ENCODE measurements around the gene SLC22A7.

Gene SLC22A7

DNA sequence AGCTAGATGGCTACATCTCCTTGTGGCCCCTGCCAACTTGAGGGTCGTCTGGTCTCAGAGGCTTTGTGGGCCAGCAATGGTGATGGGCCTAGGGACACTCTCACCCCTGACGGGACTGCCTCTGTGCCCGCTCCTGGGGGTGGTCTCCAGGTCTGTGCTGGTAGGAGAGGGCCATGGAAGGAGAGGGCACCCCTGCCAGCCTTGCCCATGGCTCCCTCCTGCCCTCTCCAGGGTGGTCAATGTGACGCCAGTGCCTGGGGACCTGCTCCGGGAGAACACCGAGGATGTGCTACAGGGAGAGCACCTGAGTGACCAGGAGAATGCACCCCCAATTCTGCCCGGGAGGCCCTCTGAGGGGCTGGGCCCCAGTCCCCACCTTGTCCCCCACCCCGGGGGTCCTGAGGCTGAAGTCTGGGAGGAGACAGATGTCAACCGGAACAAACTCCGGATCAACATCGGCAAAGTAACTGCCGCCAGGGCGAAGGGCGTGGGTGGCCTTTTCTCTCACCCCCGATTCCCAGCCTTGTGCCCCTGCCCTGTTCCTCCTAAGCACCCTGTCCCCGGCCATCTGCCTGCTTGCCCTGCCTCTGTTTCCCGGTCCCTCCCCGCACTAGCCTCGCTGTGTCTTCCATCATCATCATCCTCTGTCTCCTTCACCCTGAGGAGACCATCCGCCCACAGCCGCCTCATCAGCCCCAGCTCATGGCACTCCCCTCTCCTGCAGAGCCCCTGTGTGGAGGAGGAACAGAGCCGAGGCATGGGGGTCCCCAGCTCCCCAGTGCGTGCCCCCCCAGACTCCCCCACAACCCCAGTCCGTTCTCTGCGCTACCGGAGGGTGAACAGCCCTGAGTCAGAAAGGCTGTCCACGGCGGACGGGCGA lies 39.0 kb upstream of the SLC22A7 start:
- ChIA-PET CTCF (interaction anchor here (9.4 kb wide), 1 partner anchor 78 kb away, joined by 156 read pairs; no protein-coding TSS in a partner anchor), POLR2A (interaction anchor here (0.6 kb wide), 1 partner anchor 163 kb away, joined by 3 read pairs; no protein-coding TSS in a partner anchor)
- TF ChIP-seq, protein P1, sequence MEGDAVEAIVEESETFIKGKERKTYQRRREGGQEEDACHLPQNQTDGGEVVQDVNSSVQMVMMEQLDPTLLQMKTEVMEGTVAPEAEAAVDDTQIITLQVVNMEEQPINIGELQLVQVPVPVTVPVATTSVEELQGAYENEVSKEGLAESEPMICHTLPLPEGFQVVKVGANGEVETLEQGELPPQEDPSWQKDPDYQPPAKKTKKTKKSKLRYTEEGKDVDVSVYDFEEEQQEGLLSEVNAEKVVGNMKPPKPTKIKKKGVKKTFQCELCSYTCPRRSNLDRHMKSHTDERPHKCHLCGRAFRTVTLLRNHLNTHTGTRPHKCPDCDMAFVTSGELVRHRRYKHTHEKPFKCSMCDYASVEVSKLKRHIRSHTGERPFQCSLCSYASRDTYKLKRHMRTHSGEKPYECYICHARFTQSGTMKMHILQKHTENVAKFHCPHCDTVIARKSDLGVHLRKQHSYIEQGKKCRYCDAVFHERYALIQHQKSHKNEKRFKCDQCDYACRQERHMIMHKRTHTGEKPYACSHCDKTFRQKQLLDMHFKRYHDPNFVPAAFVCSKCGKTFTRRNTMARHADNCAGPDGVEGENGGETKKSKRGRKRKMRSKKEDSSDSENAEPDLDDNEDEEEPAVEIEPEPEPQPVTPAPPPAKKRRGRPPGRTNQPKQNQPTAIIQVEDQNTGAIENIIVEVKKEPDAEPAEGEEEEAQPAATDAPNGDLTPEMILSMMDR (IDR thresholded peaks at IDR 0.05; ENCODE audit: insufficient read depth, low read length, missing control alignments): no peak
- H3K4me3 ChIP-seq (ENCODE audit: low read depth, low read length): no peak overlapping the region
- DNase-seq (ENCODE audit: low read depth, low spot score): no peak

DNA sequence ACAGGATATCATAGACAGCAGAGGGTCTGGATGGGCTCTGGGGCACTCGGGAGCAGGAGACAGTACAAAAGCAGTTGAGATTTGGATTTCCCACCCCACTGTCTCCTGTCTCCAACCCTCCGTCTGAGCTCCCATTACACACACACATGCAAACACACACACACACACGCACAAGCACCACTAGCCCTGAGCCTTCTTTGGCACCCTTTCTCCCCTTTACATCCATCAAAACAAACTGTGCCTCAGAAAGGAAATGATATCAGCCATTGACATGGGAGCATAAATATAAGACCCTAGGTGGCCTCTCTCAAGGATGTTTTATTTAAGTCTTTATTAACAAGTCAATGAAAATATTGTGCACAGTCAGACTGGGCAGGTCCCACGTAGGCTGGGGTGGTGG lies 37.3 kb upstream of the SLC22A7 start:
- no peak overlapping the region for H3K4me3 ChIP-seq (ENCODE audit: low read depth, low read length)
- TF ChIP-seq, protein P1 (IDR thresholded peaks at IDR 0.05; ENCODE audit: insufficient read depth, low read length, missing control alignments): no peak
- DNase-seq (ENCODE audit: low read depth, low spot score): no peak
- CTCF ChIA-PET: interaction anchor here (1.2 to 9.4 kb wide), 5 partner anchors 49 to 235 kb away, joined by 3 to 156 read pairs (median 3); no protein-coding TSS in a partner anchor
- POLR2A ChIA-PET: no interaction called here

DNA sequence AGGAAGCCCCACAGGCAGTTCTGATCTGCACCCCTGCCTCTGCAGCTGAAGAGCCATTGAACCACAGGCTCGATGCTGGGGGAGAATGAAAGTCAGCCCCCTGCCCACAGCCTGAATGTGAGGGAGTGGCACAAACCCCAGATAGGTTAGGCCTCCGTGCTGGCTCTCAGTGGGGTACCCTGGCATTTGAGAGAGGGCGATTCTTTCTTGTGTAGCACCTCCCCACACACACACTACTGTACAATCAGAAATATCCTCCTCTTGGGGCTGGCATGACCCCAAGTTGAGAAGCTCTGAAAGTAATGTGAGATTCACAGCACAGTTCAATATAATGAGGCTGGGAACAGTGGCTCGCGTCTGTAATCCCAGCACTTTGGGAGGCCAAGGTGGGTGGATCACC lies 36.9 kb upstream of the SLC22A7 start:
- TF ChIP-seq, protein P1 (IDR thresholded peaks at IDR 0.05; ENCODE audit: insufficient read depth, low read length, missing control alignments): no peak
- CTCF ChIA-PET: interaction anchor here (0.7 to 9.4 kb wide), 7 partner anchors 12 to 245 kb away, joined by 3 to 156 read pairs (median 3); no protein-coding TSS in a partner anchor
- POLR2A ChIA-PET: no interaction called here
- H3K4me3 ChIP-seq (ENCODE audit: low read depth, low read length): no peak overlapping the region
- no peak for DNase-seq (ENCODE audit: low read depth, low spot score)

DNA sequence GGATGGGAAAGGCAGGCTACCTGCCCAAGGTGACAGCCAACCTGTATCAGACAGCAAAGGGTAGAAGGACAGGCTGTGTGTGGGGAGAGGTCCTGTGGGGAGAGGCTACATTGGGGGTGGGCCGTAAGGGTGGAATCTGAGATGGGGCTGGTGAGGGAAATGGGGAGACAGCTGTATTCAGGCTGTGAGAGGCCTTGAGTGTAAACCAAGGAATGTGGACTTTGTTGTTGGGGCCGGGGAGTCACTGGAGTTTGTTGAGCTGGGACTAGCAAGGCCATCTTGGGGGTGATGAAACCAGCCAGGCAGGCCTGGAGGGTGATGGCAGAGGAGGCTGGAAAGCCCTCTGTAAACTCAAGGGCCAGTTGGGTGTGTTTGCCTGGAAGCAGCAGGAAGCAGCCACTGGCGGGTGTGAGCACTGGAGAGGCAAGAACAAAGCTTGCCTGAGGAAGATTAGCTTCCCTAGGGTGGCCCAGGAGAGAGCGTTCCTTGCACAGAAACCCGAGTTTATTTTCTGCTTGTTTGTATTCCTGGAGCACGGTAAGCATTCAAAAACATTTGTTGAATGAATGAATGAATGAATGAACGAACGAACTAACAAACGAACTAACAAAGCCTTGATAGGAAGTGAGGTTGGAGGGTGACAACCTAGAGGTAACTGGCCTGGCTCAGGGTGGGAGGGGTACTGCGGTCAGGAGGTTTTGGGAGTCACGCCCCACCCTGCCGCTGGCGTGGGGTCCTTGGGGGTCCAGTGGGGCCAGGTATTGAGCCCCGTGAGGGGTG lies 35.9 kb upstream of the SLC22A7 start:
- no peak overlapping the region for H3K4me3 ChIP-seq (ENCODE audit: low read depth, low read length)
- no peak for DNase-seq (ENCODE audit: low read depth, low spot score)
- ChIA-PET CTCF (interaction anchor here (0.6 to 9.4 kb wide), 23 partner anchors 10 to 254 kb away, joined by 3 to 156 read pairs (median 4); partner anchors contain the start of genes LRRC73 and ZNF318), POLR2A (no interaction called here)
- TF ChIP-seq, protein P1 (IDR thresholded peaks at IDR 0.05; ENCODE audit: insufficient read depth, low read length, missing control alignments): no peak

DNA sequence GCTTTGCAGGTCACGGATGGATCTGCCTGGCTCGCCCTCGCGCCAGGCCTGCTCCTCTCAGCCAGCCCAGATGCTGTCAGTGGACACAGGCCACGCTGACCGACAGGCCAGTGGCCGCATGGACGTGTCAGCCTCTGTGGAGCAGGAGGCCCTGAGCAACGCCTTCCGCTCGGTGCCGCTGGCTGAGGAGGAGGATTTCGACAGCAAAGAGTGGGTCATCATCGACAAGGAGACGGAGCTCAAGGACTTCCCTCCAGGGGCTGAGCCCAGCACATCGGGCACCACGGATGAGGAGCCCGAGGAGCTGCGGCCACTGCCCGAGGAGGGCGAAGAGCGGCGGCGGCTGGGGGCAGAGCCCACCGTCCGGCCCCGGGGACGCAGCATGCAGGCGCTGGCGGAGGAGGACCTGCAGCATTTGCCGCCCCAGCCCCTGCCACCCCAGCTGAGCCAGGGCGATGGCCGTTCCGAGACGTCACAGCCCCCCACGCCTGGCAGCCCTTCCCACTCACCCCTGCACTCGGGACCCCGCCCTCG lies 35.2 kb upstream of the SLC22A7 start:
- no peak for DNase-seq (ENCODE audit: low read depth, low spot score)
- ChIA-PET CTCF (interaction anchor here (0.7 to 9.4 kb wide), 24 partner anchors 11 to 253 kb away, joined by 3 to 156 read pairs (median 4); partner anchors contain the start of genes DNPH1, LRRC73 and ZNF318), POLR2A (no interaction called here)
- no peak overlapping the region for H3K4me3 ChIP-seq (ENCODE audit: low read depth, low read length)
- TF ChIP-seq, protein P1 (IDR thresholded peaks at IDR 0.05; ENCODE audit: insufficient read depth, low read length, missing control alignments): no peak

All from AG04449 (cell line).